ENCODE data around the gene CLDN20.
"Not testable (repeated sequence)": the region's sequence is repeated elsewhere in the genome, so short reads cannot be mapped to it uniquely, and the experiment has no call there.

CLDN20 gene, protein sequence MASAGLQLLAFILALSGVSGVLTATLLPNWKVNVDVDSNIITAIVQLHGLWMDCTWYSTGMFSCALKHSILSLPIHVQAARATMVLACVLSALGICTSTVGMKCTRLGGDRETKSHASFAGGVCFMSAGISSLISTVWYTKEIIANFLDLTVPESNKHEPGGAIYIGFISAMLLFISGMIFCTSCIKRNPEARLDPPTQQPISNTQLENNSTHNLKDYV

DNA sequence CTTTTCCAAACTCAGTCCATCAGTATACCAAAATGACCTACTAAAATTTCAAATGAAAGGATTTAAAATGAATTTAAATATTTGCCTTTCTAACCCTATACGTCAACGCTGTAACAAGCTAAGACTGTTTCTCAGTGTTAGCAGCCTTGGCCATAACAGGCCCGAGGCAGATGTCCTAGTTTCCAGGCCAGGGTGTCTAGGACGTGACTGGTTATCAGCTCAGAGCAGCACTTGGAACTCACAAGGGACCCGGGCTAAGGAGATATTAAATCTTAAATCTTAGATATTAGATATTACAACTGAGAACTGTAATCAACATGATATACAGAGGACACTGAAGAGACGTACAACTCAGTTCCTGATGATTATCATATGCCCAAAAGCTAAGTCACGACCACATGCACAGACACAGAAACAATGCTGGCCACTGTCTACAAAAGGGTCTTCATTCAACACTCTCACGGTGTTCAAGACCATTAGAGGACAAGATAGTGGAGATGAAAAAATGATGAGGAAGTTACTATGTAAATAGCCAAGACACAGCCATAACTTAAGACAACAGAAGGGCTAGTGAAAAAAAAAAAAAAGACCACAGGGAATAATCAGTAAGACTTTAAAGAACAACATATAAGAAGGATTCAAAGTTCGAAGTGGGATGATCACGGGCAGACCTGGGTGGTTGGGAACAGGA, at the start of gene CLDN20:
CLDN20 (plus strand) TSS at position 641 of the 691 bp plus-strand sequence. CDS start 11,707 bp downstream, outside the sequence.
- no CpG with 5 or more reads among the region's 10 CpGs for WGBS (ENCODE audit: insufficient coverage, insufficient read length)
- H3K27ac ChIP-seq (ENCODE audit: low read length) = no peak within 1 kb of the TSS
- no peak within 1 kb of the TSS for H3K4me3 ChIP-seq (ENCODE audit: low read length)
- H3K27me3 ChIP-seq (ENCODE audit: control insufficient read depth, insufficient read depth, low read length) = no peaks in the 10 kb centered on the region
- H3K36me3 ChIP-seq (ENCODE audit: control insufficient read depth, insufficient read depth, low read length) = peaks cover 5% of the 10 kb centered on the region; the same call in 1 of the 2 replicates
- no peaks in the 10 kb centered on the region for H3K9me3 ChIP-seq (ENCODE audit: control insufficient read depth, insufficient read depth, low read length)
- H3K4me1 ChIP-seq (ENCODE audit: control insufficient read depth, insufficient read depth, low read length) = no peaks in the 10 kb centered on the region
- DNase-seq (ENCODE audit: low read depth, low spot score) = no peak

GRCh38 chr6:155215906-155216305, 47.9 kb upstream of the CLDN20 start:
- no CpG with 5 or more reads among the region's 4 CpGs for WGBS (ENCODE audit: insufficient coverage, insufficient read length)
- no peak for DNase-seq (ENCODE audit: low read depth, low spot score)
- Histone ChIP-seq H3K36me3 (ENCODE audit: control insufficient read depth, insufficient read depth, low read length) (0 out of 2 replicates have a peak, but pooled peaks cover 3% of the 10 kb centered on the region), H3K27me3 (ENCODE audit: control insufficient read depth, insufficient read depth, low read length) (no peaks in the 10 kb centered on the region), H3K4me1 (ENCODE audit: control insufficient read depth, insufficient read depth, low read length) (no peaks in the 10 kb centered on the region; the same call in 1 of the 2 replicates), H3K4me3 (ENCODE audit: low read length) (no peak overlapping the region), H3K9me3 (ENCODE audit: control insufficient read depth, insufficient read depth, low read length) (no peaks in the 10 kb centered on the region), H3K27ac (ENCODE audit: low read length) (no peak overlapping the region)

GRCh38 chr6:155216312-155217046, 47.3 kb upstream of the CLDN20 start:
- DNase-seq (ENCODE audit: low read depth, low spot score) = peak; percentile 7
- Histone ChIP-seq H3K27me3 (ENCODE audit: control insufficient read depth, insufficient read depth, low read length) (no peaks in the 10 kb centered on the region), H3K27ac (ENCODE audit: low read length) (no peak overlapping the region), H3K4me1 (ENCODE audit: control insufficient read depth, insufficient read depth, low read length) (no peaks in the 10 kb centered on the region; the same call in 1 of the 2 replicates), H3K4me3 (ENCODE audit: low read length) (no peak overlapping the region), H3K36me3 (ENCODE audit: control insufficient read depth, insufficient read depth, low read length) (0 out of 2 replicates have a peak, but pooled peaks cover 3% of the 10 kb centered on the region), H3K9me3 (ENCODE audit: control insufficient read depth, insufficient read depth, low read length) (no peaks in the 10 kb centered on the region)
- WGBS (ENCODE audit: insufficient coverage, insufficient read length) = no CpG with 5 or more reads among the region's 11 CpGs

- H3K4me1 ChIP-seq (ENCODE audit: control insufficient read depth, insufficient read depth, low read length); H3K9me3 ChIP-seq (ENCODE audit: control insufficient read depth, insufficient read depth, low read length); DNase-seq (ENCODE audit: low read depth, low spot score); H3K27me3 ChIP-seq (ENCODE audit: control insufficient read depth, insufficient read depth, low read length); H3K36me3 ChIP-seq (ENCODE audit: control insufficient read depth, insufficient read depth, low read length); H3K4me3 ChIP-seq (ENCODE audit: low read length); H3K27ac ChIP-seq (ENCODE audit: low read length): not testable (repeated sequence)
- no CpG with 5 or more reads among the region's 20 CpGs for WGBS (ENCODE audit: insufficient coverage, insufficient read length)
Measured at GRCh38 chr6:155218711-155219110, 45.1 kb upstream of the CLDN20 start.

GRCh38 chr6:155219299-155219698, 44.5 kb upstream of the CLDN20 start:
- DNase-seq (ENCODE audit: low read depth, low spot score) = no peak
- WGBS (ENCODE audit: insufficient coverage, insufficient read length) = no CpG with 5 or more reads among the region's 7 CpGs
- H3K27ac ChIP-seq (ENCODE audit: low read length) = no peak overlapping the region
- no peaks in the 10 kb centered on the region for H3K9me3 ChIP-seq (ENCODE audit: control insufficient read depth, insufficient read depth, low read length)
- H3K27me3 ChIP-seq (ENCODE audit: control insufficient read depth, insufficient read depth, low read length) = no peaks in the 10 kb centered on the region
- no peak overlapping the region for H3K4me3 ChIP-seq (ENCODE audit: low read length)
- no peaks in the 10 kb centered on the region for H3K4me1 ChIP-seq (ENCODE audit: control insufficient read depth, insufficient read depth, low read length)
- H3K36me3 ChIP-seq (ENCODE audit: control insufficient read depth, insufficient read depth, low read length) = no peaks in the 10 kb centered on the region

DNA sequence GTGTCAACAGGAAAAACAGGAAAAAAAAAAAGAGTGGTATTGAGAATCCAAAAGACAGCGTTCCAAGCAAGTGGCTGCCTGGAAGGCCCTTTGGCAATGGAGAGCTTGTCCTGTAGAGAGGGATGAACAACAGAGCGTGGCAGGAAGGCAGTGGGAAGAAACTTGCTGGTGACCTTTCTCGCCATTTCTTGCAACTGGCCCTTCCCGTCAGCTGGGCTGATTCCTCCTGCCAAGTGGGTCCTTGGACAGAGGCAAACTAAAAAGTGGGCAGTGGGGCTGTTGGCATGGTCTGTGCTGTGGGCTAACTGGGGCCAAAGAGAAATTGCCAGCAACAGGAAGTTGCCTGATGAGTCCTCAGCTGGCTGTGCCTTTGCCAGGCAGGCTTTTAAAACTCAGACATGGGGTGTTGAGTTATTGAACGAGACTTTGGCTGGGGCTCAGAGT, 43.9 kb upstream of the CLDN20 start:
- Histone ChIP-seq H3K27ac (ENCODE audit: low read length) (no peak overlapping the region), H3K4me3 (ENCODE audit: low read length) (no peak overlapping the region), H3K4me1 (ENCODE audit: control insufficient read depth, insufficient read depth, low read length) (no peaks in the 10 kb centered on the region), H3K36me3 (ENCODE audit: control insufficient read depth, insufficient read depth, low read length) (no peaks in the 10 kb centered on the region), H3K27me3 (ENCODE audit: control insufficient read depth, insufficient read depth, low read length) (no peaks in the 10 kb centered on the region), H3K9me3 (ENCODE audit: control insufficient read depth, insufficient read depth, low read length) (no peaks in the 10 kb centered on the region)
- no peak for DNase-seq (ENCODE audit: low read depth, low spot score)
- no CpG with 5 or more reads among the region's 5 CpGs for WGBS (ENCODE audit: insufficient coverage, insufficient read length)

DNA sequence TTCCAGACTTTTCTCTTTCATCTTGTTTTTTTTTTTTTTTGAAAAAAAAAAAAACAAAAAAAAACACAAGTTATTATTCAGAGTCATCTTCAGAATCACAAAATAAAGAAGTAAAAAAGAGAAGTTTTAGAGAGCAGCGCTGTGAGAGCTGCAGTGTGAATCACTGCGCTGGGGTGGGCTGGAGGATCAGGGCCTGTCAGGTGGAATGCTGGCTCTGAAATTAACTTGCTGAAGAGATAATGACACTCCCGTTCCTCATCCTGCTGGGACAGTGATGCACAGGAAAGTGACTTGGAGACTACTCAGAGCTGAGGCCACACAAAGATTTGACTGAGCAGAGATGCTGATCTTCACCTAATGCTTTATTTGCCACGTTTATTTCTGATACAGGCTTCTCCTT, 42.7 kb upstream of the CLDN20 start:
- Histone ChIP-seq H3K9me3 (ENCODE audit: control insufficient read depth, insufficient read depth, low read length) (no peaks in the 10 kb centered on the region), H3K27ac (ENCODE audit: low read length) (no peak overlapping the region), H3K36me3 (ENCODE audit: control insufficient read depth, insufficient read depth, low read length) (no peaks in the 10 kb centered on the region), H3K4me1 (ENCODE audit: control insufficient read depth, insufficient read depth, low read length) (no peaks in the 10 kb centered on the region), H3K4me3 (ENCODE audit: low read length) (no peak overlapping the region), H3K27me3 (ENCODE audit: control insufficient read depth, insufficient read depth, low read length) (no peaks in the 10 kb centered on the region)
- DNase-seq (ENCODE audit: low read depth, low spot score) = no peak
- no CpG with 5 or more reads among the region's 4 CpGs for WGBS (ENCODE audit: insufficient coverage, insufficient read length)

GRCh38 chr6:155222506-155222905, 41.3 kb upstream of the CLDN20 start:
- no CpG with 5 or more reads among the region's 4 CpGs for WGBS (ENCODE audit: insufficient coverage, insufficient read length)
- DNase-seq (ENCODE audit: low read depth, low spot score) = no peak
- H3K27ac ChIP-seq (ENCODE audit: low read length) = no peak overlapping the region

GRCh38 chr6:155223646-155224451, 40.0 kb upstream of the CLDN20 start:
- H3K27me3 ChIP-seq (ENCODE audit: control insufficient read depth, insufficient read depth, low read length) = no peaks in the 10 kb centered on the region

More at GRCh38 chr6:155222506-155222905, 41.3 kb upstream of the CLDN20 start:
- Histone ChIP-seq H3K36me3 (ENCODE audit: control insufficient read depth, insufficient read depth, low read length) (no peaks in the 10 kb centered on the region), H3K27me3 (ENCODE audit: control insufficient read depth, insufficient read depth, low read length) (no peaks in the 10 kb centered on the region), H3K4me1 (ENCODE audit: control insufficient read depth, insufficient read depth, low read length) (no peaks in the 10 kb centered on the region), H3K4me3 (ENCODE audit: low read length) (no peak overlapping the region), H3K9me3 (ENCODE audit: control insufficient read depth, insufficient read depth, low read length) (no peaks in the 10 kb centered on the region)

GRCh38 chr6:155224618-155225017, 39.2 kb upstream of the CLDN20 start:
- Histone ChIP-seq H3K4me1 (ENCODE audit: control insufficient read depth, insufficient read depth, low read length) (peaks cover 1% of the 10 kb centered on the region; the same call in 1 of the 2 replicates), H3K9me3 (ENCODE audit: control insufficient read depth, insufficient read depth, low read length) (no peaks in the 10 kb centered on the region), H3K36me3 (ENCODE audit: control insufficient read depth, insufficient read depth, low read length) (no peaks in the 10 kb centered on the region), H3K27ac (ENCODE audit: low read length) (no peak overlapping the region), H3K4me3 (ENCODE audit: low read length) (no peak overlapping the region), H3K27me3 (ENCODE audit: control insufficient read depth, insufficient read depth, low read length) (no peaks in the 10 kb centered on the region)
- no CpG with 5 or more reads among the region's 7 CpGs for WGBS (ENCODE audit: insufficient coverage, insufficient read length)
- no peak for DNase-seq (ENCODE audit: low read depth, low spot score)

More at GRCh38 chr6:155223646-155224451, 40.0 kb upstream of the CLDN20 start:
- no peaks in the 10 kb centered on the region for H3K36me3 ChIP-seq (ENCODE audit: control insufficient read depth, insufficient read depth, low read length)
- no peak for DNase-seq (ENCODE audit: low read depth, low spot score)
- no peaks in the 10 kb centered on the region for H3K9me3 ChIP-seq (ENCODE audit: control insufficient read depth, insufficient read depth, low read length)
- WGBS (ENCODE audit: insufficient coverage, insufficient read length) = no CpG with 5 or more reads among the region's 12 CpGs
- no peak overlapping the region for H3K27ac ChIP-seq (ENCODE audit: low read length)
- H3K4me3 ChIP-seq (ENCODE audit: low read length) = no peak overlapping the region
- H3K4me1 ChIP-seq (ENCODE audit: control insufficient read depth, insufficient read depth, low read length) = peaks cover under 1% of the 10 kb centered on the region; the same call in 1 of the 2 replicates
